HepG2 (cell line): ENCODE data around the gene WDR31. TPM values are rescaled to one million over a fixed set of nuclear protein-coding genes. Genes with fewer than 3 reads are reported as not detected.

Source experiments
- ATAC-seq: fragments of 200-7000 bp; cut with Tn5 transposase; 3 replicates; pipeline ENCODE4 v1.9.1; 2020; ENCODE audit warnings: mild to moderate bottlenecking, moderate library complexity
- BruUV-seq: library from RNA; stranded (reverse); fragments of 400-500 nt; replicated peaks from 2 replicates; lab custom pipeline; 2021; lab: Mats Ljungman, UMichigan
- CTCF ChIA-PET: fragments of 300-600 bp; formaldehyde crosslinking; extraction: SDS; loops from one replicate; lab custom pipeline; 2021; ENCODE audit warnings: low total read pairs, inconsistent platforms, low intra/inter-chr PET ratio; lab: Yijun Ruan, JAX
- POLR2A ChIA-PET: fragments of 350-600 bp; sonication (Branson Sonifier 250); formaldehyde crosslinking; loops from one replicate; lab custom pipeline; 2020; ENCODE audit warnings: antibody characterized with exemption, inconsistent platforms; lab: Yijun Ruan, JAX
- DNase-seq: peaks from one replicate; pipeline ENCODE4 v3.0.0-alpha.2; 2015; ENCODE audit warnings: low spot score
- FAIRE-seq: peaks from 3 replicates; lab custom pipeline; 2011; peaks lifted over from hg19 to GRCh38; lab: Jason Lieb, UNC
- H2AFZ ChIP-seq: one replicate; pipeline ENCODE4 v1.6.1; 2011; ENCODE audit warnings: low read length, inconsistent platforms
- H3K27ac ChIP-seq: fragments of 300-600 bp; 3 replicates; pipeline ENCODE4 v1.8.0; 2011; ENCODE audit warnings: mixed run types, mild to moderate bottlenecking, mixed read lengths, low read length, inconsistent platforms; ENCODE audit not compliant: insufficient read depth; ENCODE audit errors: extremely low read length
- H3K27me3 ChIP-seq, 2 experiments: fragments of 200-600 bp in 1 of 2; 2 replicates in 1 of 2; 3 replicates in 1 of 2; pipeline versions ENCODE4 v1.6.0 to v1.8.0; 2011; ENCODE audit warnings: low read length in 2 of 2, mild to moderate bottlenecking in 2 of 2, moderate library complexity in 2 of 2, inconsistent platforms in 1 of 2; ENCODE audit not compliant: insufficient read depth in 2 of 2, control insufficient read depth in 1 of 2
- H3K36me3 ChIP-seq, 2 experiments: fragments of 200-600 bp in 1 of 2; replicated peaks in 1 of 2; 2 replicates in 1 of 2; 3 replicates in 1 of 2; pipeline versions ENCODE4 v1.5.1 to v1.8.0; 2011; ENCODE audit warnings: low read length in 2 of 2, inconsistent platforms in 1 of 2; ENCODE audit not compliant: insufficient read depth in 2 of 2, control insufficient read depth in 1 of 2
- H3K4me1 ChIP-seq: 2 replicates; pipeline ENCODE4 v1.5.1; 2012; ENCODE audit warnings: low read length, inconsistent platforms; ENCODE audit not compliant: insufficient read depth
- H3K4me2 ChIP-seq: 2 replicates; pipeline ENCODE4 v1.6.0; 2011; ENCODE audit warnings: low read depth, low read length, inconsistent platforms
- H3K4me3 ChIP-seq, 3 experiments: fragments of 200-600 bp in 1 of 3; sonication (generic), shearing (Covaris generic) in 1 of 3; replicated peaks in 1 of 3; 2 replicates each; pipeline ENCODE4 v1.5.1; 2011 to 2016; ENCODE audit warnings: low read length in 3 of 3, inconsistent platforms in 2 of 3, low read depth in 2 of 3, mild to moderate bottlenecking in 2 of 3, control low read depth in 1 of 3, mixed read lengths in 1 of 3; ENCODE audit not compliant: insufficient read depth in 1 of 3
- H3K79me2 ChIP-seq: one replicate; pipeline ENCODE4 v1.6.1; 2011; ENCODE audit warnings: low read length, inconsistent platforms; ENCODE audit not compliant: insufficient read depth
- H3K9ac ChIP-seq: 2 replicates; pipeline ENCODE4 v1.6.0; 2011; ENCODE audit warnings: mild to moderate bottlenecking, low read depth, low read length, inconsistent platforms; ENCODE audit not compliant: insufficient read depth
- H3K9me3 ChIP-seq: 2 replicates; pipeline ENCODE4 v1.5.1; 2012; ENCODE audit warnings: mild to moderate bottlenecking, low read length
- H4K20me1 ChIP-seq: 2 replicates; pipeline ENCODE4 v1.6.0; 2011; ENCODE audit warnings: inconsistent platforms, mild to moderate bottlenecking, low read length, moderate library complexity; ENCODE audit not compliant: insufficient read depth
- ARID5B ChIP-seq: IDR thresholded peaks from 2 replicates; pipeline ENCODE4 v1.4.0; 2020; ENCODE audit warnings: mild to moderate bottlenecking, missing genetic modification reagents
- CBX2 ChIP-seq, 2 experiments: fragments of 200-600 bp in 1 of 2; sonication (generic); formaldehyde crosslinking in 1 of 2; IDR thresholded peaks; 2 replicates each; pipeline versions ENCODE4 v1.7.0 to v1.8.1; 2018 to 2022; ENCODE audit warnings: low read depth in 2 of 2, low read length in 1 of 2, mild to moderate bottlenecking in 1 of 2, missing genetic modification reagents in 1 of 2
- EHMT2 ChIP-seq: fragments of 200-600 bp; sonication (generic); IDR thresholded peaks from 2 replicates; pipeline ENCODE4 v1.7.0; 2017; ENCODE audit warnings: antibody characterized with exemption, low read depth, low read length, borderline replicate concordance
- KAT8 ChIP-seq: IDR thresholded peaks from 2 replicates; pipeline ENCODE4 v1.6.1; 2016; ENCODE audit warnings: missing genetic modification reagents, missing compliant biosample characterization
- ONECUT2 ChIP-seq: sonication (generic); formaldehyde crosslinking; IDR thresholded peaks from 2 replicates; pipeline ENCODE4 v1.4.0; 2020; ENCODE audit warnings: missing genetic modification reagents
- RAD51 ChIP-seq: fragments of 450-650 bp; IDR thresholded peaks from 2 replicates; pipeline ENCODE4 v1.6.1; 2016; ENCODE audit warnings: borderline replicate concordance
- RARG ChIP-seq: sonication (generic); formaldehyde crosslinking; IDR thresholded peaks from 2 replicates; pipeline ENCODE4 v1.4.0; 2020; ENCODE audit warnings: low read depth, mild to moderate bottlenecking, missing genetic modification reagents
- RBM39 ChIP-seq: fragments of 200-400 bp; formaldehyde crosslinking; IDR thresholded peaks from one replicate; pipeline ENCODE4 v1.6.1; 2018; ENCODE audit warnings: antibody characterized with exemption, mild to moderate bottlenecking, low read depth, low read length; ENCODE audit not compliant: poor library complexity, severe bottlenecking
- REPIN1 ChIP-seq: sonication (generic); formaldehyde crosslinking; IDR thresholded peaks from 2 replicates; pipeline ENCODE4 v1.8.0; 2022; ENCODE audit warnings: missing genetic modification reagents, low read depth, mild to moderate bottlenecking, borderline replicate concordance
- THAP7 ChIP-seq: sonication (generic); formaldehyde crosslinking; IDR thresholded peaks from 2 replicates; pipeline ENCODE4 v1.8.1; 2023; ENCODE audit warnings: mild to moderate bottlenecking, missing genetic modification reagents
- ZNF335 ChIP-seq: sonication (generic); formaldehyde crosslinking; IDR thresholded peaks from 2 replicates; pipeline ENCODE4 v1.4.0; 2020; ENCODE audit warnings: missing genetic modification reagents
- ZNF543 ChIP-seq: sonication (generic); formaldehyde crosslinking; IDR thresholded peaks from 2 replicates; pipeline ENCODE4 v1.4.0; 2020; ENCODE audit warnings: mild to moderate bottlenecking, missing genetic modification reagents
- ZNF557 ChIP-seq: sonication (generic); formaldehyde crosslinking; IDR thresholded peaks from 2 replicates; pipeline ENCODE4 v1.4.0; 2020; ENCODE audit warnings: missing genetic modification reagents
- ZNF644 ChIP-seq: IDR thresholded peaks from 2 replicates; pipeline ENCODE4 v1.6.1; 2016; ENCODE audit warnings: low read depth
- ZNF724P ChIP-seq: sonication (generic); formaldehyde crosslinking; IDR thresholded peaks from 2 replicates; pipeline ENCODE4 v1.8.0; 2022; ENCODE audit warnings: missing genetic modification reagents, borderline replicate concordance
- ZNF83 ChIP-seq: sonication (generic); formaldehyde crosslinking; IDR thresholded peaks from 2 replicates; pipeline ENCODE4 v1.4.0; 2020; ENCODE audit warnings: missing genetic modification reagents, mild to moderate bottlenecking, borderline replicate concordance
- ZZZ3 ChIP-seq: sonication (generic); formaldehyde crosslinking; IDR thresholded peaks from 2 replicates; pipeline ENCODE4 v1.4.0; 2020; ENCODE audit warnings: missing genetic modification reagents, mild to moderate bottlenecking, borderline replicate concordance
- WGBS: methylation state at CpG from one replicate; pipeline ENCODE4 v1.1.6; 2017; ENCODE audit warnings: low lambda C conversion rate; 5-methylcytosine and 5-hydroxymethylcytosine counted together
- in situ Hi-C: cut with HindIII; loops from 2 replicates; pipeline ENCODE4 v1.10.0; 2017; ENCODE audit warnings: low pct_unique_long_range_greater_than_20kb; ENCODE audit not compliant: extremely low pct_ligation_motif_present
- intact Hi-C: fragments of 100-400 bp; cut with micrococcal nuclease; formaldehyde crosslinking; loops from one replicate; pipeline ENCODE4 v1.10.0; 2022; ENCODE audit not compliant: unreplicated experiment
- polyA plus RNA-seq, 8 experiments: library from polyadenylated mRNA; depleted of rRNA in 3 of 8; stranded (reverse) in 7 of 8; unstranded in 1 of 8; fragments of >200 nt; fragmentation: Illumina TruSeq in 4 of 8; extraction: Trizol in 4 of 8; gene quantifications; 2 replicates each; pipeline versions ENCODE4 v1.2.1 to v1.2.3, GENCODE V29; 2011 to 2016; ENCODE audit warnings: low read depth in 4 of 8, missing spikeins in 1 of 8, mixed read lengths in 1 of 8; ENCODE audit not compliant: insufficient read depth in 1 of 8
- total RNA-seq, 5 experiments: library from RNA; depleted of rRNA; stranded (reverse); fragments of >200 nt; fragmentation: Illumina TruSeq; extraction: Trizol; gene quantifications; 2 replicates each; pipeline ENCODE4 v1.2.3, GENCODE V29; 2016; ENCODE audit warnings: low read depth in 1 of 5
- TF ChIP-seq, protein P1 (sequence below): sonication (generic); formaldehyde crosslinking; IDR thresholded peaks from 2 replicates; pipeline ENCODE4 v1.8.1; 2023; ENCODE audit warnings: missing genetic modification reagents, mild to moderate bottlenecking, borderline replicate concordance
- TF ChIP-seq, protein P2 (sequence below): sonication (generic); formaldehyde crosslinking; IDR thresholded peaks from 2 replicates; pipeline ENCODE4 v1.4.0; 2020; ENCODE audit warnings: mild to moderate bottlenecking, missing genetic modification reagents

Gene WDR31
- total and polyA plus RNA-seq, 2 of the 13 experiments (the other 11 are each of a cell fraction or from before 2014, with no cell fraction given) = 0.33 to 1.7 TPM

GRCh38 chr9:113316030-113316429 is 24.0 kb downstream of the WDR31 start:
- Histone ChIP-seq H3K27ac (no peak overlapping the region), H3K27me3 (0 out of 5 replicates have a peak, but pooled peaks cover 0 to 1% of the 10 kb centered on the region in 2 experiments), H3K9me3 (no peaks in the 10 kb centered on the region), H2AFZ (no peak overlapping the region), H3K4me1 (no peaks in the 10 kb centered on the region), H4K20me1 (no peaks in the 10 kb centered on the region), H3K9ac (no peak overlapping the region), H3K36me3 (no peaks in the 10 kb centered on the region), H3K4me3 (no peak overlapping the region), H3K79me2 (no peaks in the 10 kb centered on the region), H3K4me2 (no peak overlapping the region)
- FAIRE-seq (no peak), DNase-seq (no peak), ATAC-seq (no peak)
- TF ChIP-seq RAD51 (no peak), EHMT2 (no peak), ZZZ3 (no peak), THAP7 (CRISPR knock-in tag) (no peak), ZNF335 (CRISPR knock-in tag) (no peak), CBX2 (IDR thresholded peaks at IDR 0.05; ENCODE audit: low read depth, low read length) (no peak), CBX2 (CRISPR knock-in tag; IDR thresholded peaks at IDR 0.05; ENCODE audit: low read depth) (no peak), ZNF644 (CRISPR knock-in tag) (no peak), ZNF557 (CRISPR knock-in tag) (no peak), KAT8 (no peak), ZNF543 (CRISPR knock-in tag) (no peak), ZNF83 (no peak), REPIN1 (no peak), ZNF724P (CRISPR knock-in tag) (no peak), RBM39 (no peak), RARG (CRISPR knock-in tag) (no peak), ARID5B (CRISPR knock-in tag) (no peak), ONECUT2 (CRISPR knock-in tag) (no peak)
- TF ChIP-seq, protein P1, sequence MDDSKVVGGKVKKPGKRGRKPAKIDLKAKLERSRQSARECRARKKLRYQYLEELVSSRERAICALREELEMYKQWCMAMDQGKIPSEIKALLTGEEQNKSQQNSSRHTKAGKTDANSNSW (CRISPR knock-in tag) = no peak
- TF ChIP-seq, protein P2, sequence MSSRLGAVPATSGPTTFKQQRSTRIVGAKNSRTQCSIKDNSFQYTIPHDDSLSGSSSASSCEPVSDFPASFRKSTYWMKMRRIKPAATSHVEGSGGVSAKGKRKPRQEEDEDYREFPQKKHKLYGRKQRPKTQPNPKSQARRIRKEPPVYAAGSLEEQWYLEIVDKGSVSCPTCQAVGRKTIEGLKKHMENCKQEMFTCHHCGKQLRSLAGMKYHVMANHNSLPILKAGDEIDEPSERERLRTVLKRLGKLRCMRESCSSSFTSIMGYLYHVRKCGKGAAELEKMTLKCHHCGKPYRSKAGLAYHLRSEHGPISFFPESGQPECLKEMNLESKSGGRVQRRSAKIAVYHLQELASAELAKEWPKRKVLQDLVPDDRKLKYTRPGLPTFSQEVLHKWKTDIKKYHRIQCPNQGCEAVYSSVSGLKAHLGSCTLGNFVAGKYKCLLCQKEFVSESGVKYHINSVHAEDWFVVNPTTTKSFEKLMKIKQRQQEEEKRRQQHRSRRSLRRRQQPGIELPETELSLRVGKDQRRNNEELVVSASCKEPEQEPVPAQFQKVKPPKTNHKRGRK = no peak
- WGBS = 73% methylated on average over 4 of the region's 4 CpGs
- CTCF ChIA-PET = no interaction called here
- in situ Hi-C loops (no loop called here), intact Hi-C loops (loop anchor here (10.0 kb wide), 1 partner anchor 1951 kb away; no protein-coding TSS in a partner anchor)
- POLR2A ChIA-PET = interaction anchor here (1.0 kb wide), 1 partner anchor 95 kb away, joined by 3 read pairs; the partner anchor contains the start of genes C9orf43 and POLE3
- BruUV-seq = no TSS peak
